ENCODE measurements around the gene PILRA.
"Not testable (repeated sequence)": the region's sequence is repeated elsewhere in the genome, so short reads cannot be mapped to it uniquely, and the experiment has no call there.

GRCh38 chr7:100338083-100338696 lies 35.1 kb upstream of the PILRA start:
- TF ChIP-seq TAF1 (conservative IDR thresholded peaks at IDR 0.05); CTCF (IDR thresholded peaks at IDR 0.05; ENCODE audit: low read depth, low read length, missing input control); ZBTB33 (IDR thresholded peaks at IDR 0.05); EGR1 (IDR thresholded peaks at IDR 0.05; ENCODE audit: low read depth in 2 of 2); MAX (IDR thresholded peaks at IDR 0.05); YY1 (IDR thresholded peaks at IDR 0.05); ATF3 (IDR thresholded peaks at IDR 0.05); JUND (IDR thresholded peaks at IDR 0.05); SP1 (IDR thresholded peaks at IDR 0.05); HNF4A (conservative IDR thresholded peaks at IDR 0.05); REST (IDR thresholded peaks at IDR 0.05); RXRA (IDR thresholded peaks at IDR 0.05); NR2F2 (IDR thresholded peaks at IDR 0.05): not testable (repeated sequence)
